ENCODE measurements around the gene NFIX. TPM values are rescaled to one million over a fixed set of nuclear protein-coding genes. Genes with fewer than 3 reads are reported as not detected.

NFIX gene
- total RNA-seq, 1 experiment from 2014 or later: 69.7 TPM

GRCh38 chr19:13073263-13073662, 78.0 kb downstream of the NFIX start:
- BruUV-seq (replicated peaks): no TSS peak
- peaks cover 16% of the 10 kb centered on the region for H3K36me3 ChIP-seq (ENCODE audit: insufficient read depth, low read length, poor library complexity, severe bottlenecking)
- CTCF ChIA-PET: no interaction called here
- no peak overlapping the region for H3K27ac ChIP-seq (ENCODE audit: low read depth, low read length, poor library complexity, severe bottlenecking)
- DNase-seq (ENCODE audit: low spot score): no peak
- H3K4me1 ChIP-seq (ENCODE audit: insufficient read depth, low read length, poor library complexity, severe bottlenecking): peaks cover 11% of the 10 kb centered on the region
- POLR2A ChIA-PET (ENCODE audit: low non-redundant PET): no interaction called here
- no peaks in the 10 kb centered on the region for H3K27me3 ChIP-seq (replicated peaks; ENCODE audit: insufficient read depth, low read depth, low read length, poor library complexity)
- intact Hi-C loops (cut with micrococcal nuclease; ENCODE audit: unreplicated experiment): no loop called here
- no peak for TF ChIP-seq EZH2 (IDR thresholded peaks at IDR 0.05; ENCODE audit: borderline replicate concordance, low read depth, low read length, poor library complexity, severe bottlenecking)
- TF ChIP-seq CTCF (conservative IDR thresholded peaks at IDR 0.05; ENCODE audit: low read depth, low read length): no peak
- H3K9me3 ChIP-seq (ENCODE audit: low read depth, low read length, poor library complexity, severe bottlenecking): no peaks in the 10 kb centered on the region
- H3K4me3 ChIP-seq (ENCODE audit: low read depth, low read length, poor library complexity, severe bottlenecking): no peak overlapping the region

GRCh38 chr19:13074378-13074777, 79.1 kb downstream of the NFIX start:
- Histone ChIP-seq H3K27ac (ENCODE audit: low read depth, low read length, poor library complexity, severe bottlenecking) (no peak overlapping the region), H3K36me3 (ENCODE audit: insufficient read depth, low read length, poor library complexity, severe bottlenecking) (peaks cover 16% of the 10 kb centered on the region), H3K27me3 (replicated peaks; ENCODE audit: insufficient read depth, low read depth, low read length, poor library complexity) (no peaks in the 10 kb centered on the region), H3K4me3 (ENCODE audit: low read depth, low read length, poor library complexity, severe bottlenecking) (no peak overlapping the region), H3K4me1 (ENCODE audit: insufficient read depth, low read length, poor library complexity, severe bottlenecking) (peaks cover 22% of the 10 kb centered on the region), H3K9me3 (ENCODE audit: low read depth, low read length, poor library complexity, severe bottlenecking) (no peaks in the 10 kb centered on the region)
- POLR2A ChIA-PET (ENCODE audit: low non-redundant PET): interaction anchor here (0.6 to 0.7 kb wide), 3 partner anchors 14 to 119 kb away, joined by 3 to 12 read pairs (median 6); no protein-coding TSS in a partner anchor
- intact Hi-C loops (cut with micrococcal nuclease; ENCODE audit: unreplicated experiment): no loop called here
- no peak for DNase-seq (ENCODE audit: low spot score)
- TF ChIP-seq EZH2 (IDR thresholded peaks at IDR 0.05; ENCODE audit: borderline replicate concordance, low read depth, low read length, poor library complexity, severe bottlenecking): no peak
- no peak for TF ChIP-seq CTCF (conservative IDR thresholded peaks at IDR 0.05; ENCODE audit: low read depth, low read length)
- BruUV-seq (replicated peaks): no TSS peak
- CTCF ChIA-PET: no interaction called here

GRCh38 chr19:13076320-13076719, 81.0 kb downstream of the NFIX start:
- DNase-seq (ENCODE audit: low spot score): no peak
- H3K4me3 ChIP-seq (ENCODE audit: low read depth, low read length, poor library complexity, severe bottlenecking): no peak overlapping the region
- no TSS peak for BruUV-seq (replicated peaks)
- H3K27ac ChIP-seq (ENCODE audit: low read depth, low read length, poor library complexity, severe bottlenecking): no peak overlapping the region
- intact Hi-C loops (cut with micrococcal nuclease; ENCODE audit: unreplicated experiment): no loop called here
- POLR2A ChIA-PET (ENCODE audit: low non-redundant PET): no interaction called here
- CTCF ChIA-PET: no interaction called here
- H3K4me1 ChIP-seq (ENCODE audit: insufficient read depth, low read length, poor library complexity, severe bottlenecking): peaks cover 24% of the 10 kb centered on the region
- no peaks in the 10 kb centered on the region for H3K9me3 ChIP-seq (ENCODE audit: low read depth, low read length, poor library complexity, severe bottlenecking)
- TF ChIP-seq EZH2 (IDR thresholded peaks at IDR 0.05; ENCODE audit: borderline replicate concordance, low read depth, low read length, poor library complexity, severe bottlenecking) (no peak), CTCF (conservative IDR thresholded peaks at IDR 0.05; ENCODE audit: low read depth, low read length) (no peak)
- peaks cover 16% of the 10 kb centered on the region for H3K36me3 ChIP-seq (ENCODE audit: insufficient read depth, low read length, poor library complexity, severe bottlenecking)
- no peaks in the 10 kb centered on the region for H3K27me3 ChIP-seq (replicated peaks; ENCODE audit: insufficient read depth, low read depth, low read length, poor library complexity)

Measured in A673 (cell line).